Bronchial epithelial cell (primary cell): ENCODE results near the gene TAAR9. TPM values are rescaled to one million over a fixed set of nuclear protein-coding genes. Genes with fewer than 3 reads are reported as not detected.

ENCODE experiments used
- DNase-seq: peaks from one replicate; pipeline ENCODE4 v3.0.0-alpha.2; 2010; ENCODE audit warnings: low read depth
- FAIRE-seq: peaks from 2 replicates; lab custom pipeline; 2011; peaks lifted over from hg19 to GRCh38; lab: Jason Lieb, UNC
- H3K27me3 ChIP-seq: 2 replicates; pipeline ENCODE4 v1.5.1; 2011; ENCODE audit warnings: low read length; ENCODE audit not compliant: control insufficient read depth, insufficient read depth
- H3K36me3 ChIP-seq: 2 replicates; pipeline ENCODE4 v1.5.1; 2011; ENCODE audit warnings: low read length; ENCODE audit not compliant: control insufficient read depth, insufficient read depth
- H3K4me3 ChIP-seq: 2 replicates; pipeline ENCODE4 v1.5.1; 2011; ENCODE audit warnings: mild to moderate bottlenecking, low read depth, low read length, control low read depth
- CTCF ChIP-seq: IDR thresholded peaks from 2 replicates; pipeline ENCODE4 v1.5.1; 2011; ENCODE audit warnings: mild to moderate bottlenecking, moderate library complexity, low read length, control low read depth, inconsistent platforms; ENCODE audit not compliant: insufficient read depth, severe bottlenecking
- total RNA-seq: library from RNA; depleted of rRNA; stranded (reverse); fragments of >200 nt; gene quantifications from 2 replicates; pipeline ENCODE4 v1.2.1, GENCODE V29; 2014

TAAR9 gene
- total RNA-seq, 1 donor from 2014 or later, result not detected

GRCh38 chr6:132511831-132512220 is 26.3 kb upstream of the TAAR9 start:
- FAIRE-seq (no peak), DNase-seq (peak; percentile 8)
- no peak for TF ChIP-seq CTCF
- H3K36me3 ChIP-seq, result peaks cover 2% of the 10 kb centered on the region
- peak overlapping the region; percentile 82 for H3K4me3 ChIP-seq
- H3K27me3 ChIP-seq, result no peaks in the 10 kb centered on the region

DNA sequence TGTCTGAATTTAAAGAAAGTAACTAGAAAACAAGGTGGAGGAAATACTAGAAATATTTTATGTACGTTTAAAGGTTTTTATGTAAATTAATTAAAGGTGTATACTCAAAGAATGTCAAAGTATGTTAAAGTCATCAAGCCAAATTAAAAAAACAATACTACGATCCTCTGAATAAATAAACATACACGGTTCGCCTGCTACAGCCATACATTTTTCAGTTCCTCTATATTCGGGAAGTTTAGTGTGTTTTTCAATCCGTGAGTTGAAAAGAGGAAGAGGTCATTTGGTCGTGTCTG is 25.8 kb upstream of the TAAR9 start:
- H3K36me3 ChIP-seq, result peaks cover 2% of the 10 kb centered on the region
- no peak for FAIRE-seq
- no peak for TF ChIP-seq CTCF
- peak overlapping the region; percentile 82 for H3K4me3 ChIP-seq
- H3K27me3 ChIP-seq, result no peaks in the 10 kb centered on the region
- DNase-seq, result no peak

DNA sequence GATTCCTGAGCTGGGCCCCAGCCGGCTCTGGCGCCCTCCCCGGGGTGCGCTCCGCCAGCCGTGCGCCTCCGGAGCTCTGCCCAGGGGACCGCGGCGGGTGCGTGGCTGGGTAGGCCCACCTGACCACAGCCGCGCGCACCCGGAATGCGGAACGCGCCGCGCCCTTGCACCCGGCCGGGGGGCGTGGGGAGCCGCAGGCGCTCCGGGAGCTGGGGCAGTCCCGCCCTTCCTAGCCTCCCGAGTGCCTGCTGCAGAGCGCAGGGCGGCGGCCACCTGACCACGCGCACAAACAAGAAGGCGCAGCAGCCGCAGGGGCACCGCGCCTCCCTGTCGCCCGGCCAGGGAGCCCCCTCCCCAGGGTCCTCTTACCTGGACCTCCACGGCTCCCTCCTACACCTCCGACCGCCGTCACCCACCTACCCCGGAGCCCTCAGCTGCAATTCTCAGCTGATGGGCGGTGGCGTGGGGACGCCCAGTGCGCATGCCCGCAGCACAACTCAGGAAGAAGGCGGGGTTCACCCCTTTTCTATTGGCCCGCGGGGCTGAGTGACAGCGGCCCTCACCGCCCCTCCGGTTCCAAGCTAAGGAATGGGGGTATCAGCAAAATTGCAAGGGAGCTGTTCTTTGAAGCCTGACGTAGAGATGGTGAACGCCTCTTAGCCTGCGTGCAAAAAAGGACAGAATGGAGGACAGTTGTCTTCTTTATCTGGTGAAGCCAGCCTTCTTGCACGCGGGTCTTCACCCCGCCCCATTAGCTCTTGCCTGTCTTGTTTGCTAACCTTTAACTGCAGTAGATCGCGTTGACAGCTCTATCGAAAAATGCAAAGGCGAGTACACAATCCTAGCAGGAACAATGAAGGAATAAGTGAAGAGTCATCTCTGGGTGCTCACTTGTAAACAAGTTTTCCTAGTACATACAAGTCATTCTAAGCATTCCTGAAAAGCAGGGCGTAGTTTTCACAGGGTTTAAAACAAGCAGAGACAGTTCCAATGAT is 25.1 kb upstream of the TAAR9 start, which contains the start of gene STX7:
Gene STX7 (minus strand): TSS at position 479 of the 995 bp plus-strand sequence. CDS start 9,586 bp downstream, outside the sequence.
- no peak for FAIRE-seq
- no peak for TF ChIP-seq CTCF
- H3K27me3 ChIP-seq, result no peaks in the 10 kb centered on the region
- H3K36me3 ChIP-seq, result peaks cover 2% of the 10 kb centered on the region
- H3K4me3 ChIP-seq, result peak within 1 kb of the TSS; percentile 82
- peak; percentile 92 for DNase-seq

- Histone ChIP-seq H3K4me3 (no peak overlapping the region), H3K27me3 (no peaks in the 10 kb centered on the region), H3K36me3 (no peaks in the 10 kb centered on the region)
- no peak for FAIRE-seq
- TF ChIP-seq CTCF, result no peak
- peak; percentile 8 for DNase-seq
These were observed 24.1 kb upstream of the TAAR9 start for GRCh38 chr6:132513831-132514545.

DNA sequence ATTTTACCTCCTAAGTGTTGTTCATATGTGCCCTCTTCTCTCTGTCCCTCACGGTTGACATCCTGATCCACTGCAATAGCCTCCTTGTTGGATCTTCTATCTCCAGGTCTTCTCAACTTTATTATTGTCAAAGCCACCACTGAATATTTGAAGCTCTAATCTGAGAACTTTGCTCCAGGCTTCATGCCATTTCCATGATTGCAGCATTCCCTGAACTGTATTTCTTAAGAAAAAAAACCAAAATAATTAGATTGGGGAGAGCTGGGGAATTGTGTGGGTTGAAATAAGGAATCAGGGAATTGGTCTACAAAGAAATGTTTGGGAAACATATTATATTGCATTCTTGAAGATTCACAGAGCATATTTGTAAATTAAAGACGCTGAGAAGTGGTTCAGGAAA is 22.7 kb upstream of the TAAR9 start:
- FAIRE-seq (no peak), DNase-seq (no peak)
- Histone ChIP-seq H3K4me3 (no peak overlapping the region), H3K36me3 (no peaks in the 10 kb centered on the region), H3K27me3 (no peaks in the 10 kb centered on the region)
- no peak for TF ChIP-seq CTCF
